HG03196 (cell line): ENCODE measurements around the gene IFIH1.

ENCODE experiments used
- ATAC-seq: cut with Tn5 transposase; IDR thresholded peaks from one replicate; pipeline ENCODE4 v1.9.1; 2021; ENCODE audit not compliant: unreplicated experiment

The IFIH1 gene

DNA sequence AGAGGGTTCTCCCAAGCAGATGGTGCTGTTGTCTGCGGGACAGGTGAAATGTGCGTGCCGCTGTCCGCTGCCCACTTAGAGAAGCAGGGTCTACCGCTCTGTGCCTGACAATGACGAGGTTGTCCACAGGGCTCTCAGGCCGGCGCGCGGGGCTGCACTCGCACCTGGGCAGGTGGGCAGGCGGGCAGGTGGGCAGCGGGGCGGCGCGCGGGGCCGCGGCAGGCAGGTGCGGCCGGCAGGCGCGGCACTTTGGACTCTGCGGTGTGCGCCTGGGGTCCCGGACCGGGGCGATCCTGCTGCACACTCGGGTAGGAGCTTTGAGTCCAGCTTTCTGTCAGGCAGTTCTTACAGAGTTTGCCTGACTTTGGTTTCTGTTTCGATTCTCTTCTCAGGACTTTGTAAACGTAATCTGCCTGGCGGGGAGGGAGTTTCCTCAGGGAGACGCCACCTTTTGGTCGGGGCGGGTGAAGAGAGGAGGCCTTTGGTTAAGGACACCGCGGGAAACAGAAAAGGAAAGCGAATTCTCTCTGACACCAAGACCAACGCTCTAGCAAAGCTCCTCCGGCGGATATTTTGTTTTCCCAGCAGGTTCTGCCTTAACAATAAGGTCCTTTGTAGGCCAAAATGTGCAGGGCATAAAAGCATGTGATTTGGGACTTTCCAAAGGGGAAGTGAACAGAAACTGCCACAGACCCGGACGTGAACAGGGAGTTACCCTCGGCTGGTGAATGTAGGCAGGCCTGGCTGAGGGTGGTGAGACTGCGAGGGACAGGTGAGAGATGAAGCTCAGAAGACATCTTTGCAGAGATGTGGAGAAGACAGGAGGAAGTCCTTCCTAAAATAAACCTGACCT lies at the start of gene IFIH1:
Gene IFIH1 (minus strand): TSS at position 357 of the 853 bp plus-strand sequence. CDS start 377 bp downstream, outside the sequence.
- peak; percentile 90 for ATAC-seq

DNA sequence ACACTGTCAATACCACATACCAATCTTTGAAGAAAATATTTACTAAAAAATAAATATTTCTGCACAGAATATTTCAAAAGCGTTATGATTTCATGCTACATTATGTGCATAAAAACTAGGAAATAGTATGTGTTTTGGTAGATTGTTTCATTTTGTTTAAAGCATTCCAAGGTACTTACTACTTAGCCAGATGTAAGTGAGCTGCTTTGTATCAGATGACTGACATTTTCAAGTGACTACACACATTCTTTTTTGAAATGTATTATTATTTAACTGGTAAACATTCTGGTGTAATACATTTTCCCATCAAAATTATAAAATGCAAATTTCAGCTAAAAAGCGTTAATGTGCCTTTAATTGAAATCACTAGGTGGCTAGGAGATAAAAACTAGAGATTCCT lies 46.9 kb upstream of the IFIH1 start:
- ATAC-seq: no peak

- ATAC-seq: no peak
Observed at GRCh38 chr2:162344617-162344950, 26.1 kb upstream of the IFIH1 start.

- peak; percentile 100 for ATAC-seq
Observed at GRCh38 chr2:162343824-162344616, 25.5 kb upstream of the IFIH1 start, which contains the start of gene GCA. Gene GCA, plus strand, starts transcription at chr2:162344132. Its CDS starts 117 bp downstream, at chr2:162344249.

DNA sequence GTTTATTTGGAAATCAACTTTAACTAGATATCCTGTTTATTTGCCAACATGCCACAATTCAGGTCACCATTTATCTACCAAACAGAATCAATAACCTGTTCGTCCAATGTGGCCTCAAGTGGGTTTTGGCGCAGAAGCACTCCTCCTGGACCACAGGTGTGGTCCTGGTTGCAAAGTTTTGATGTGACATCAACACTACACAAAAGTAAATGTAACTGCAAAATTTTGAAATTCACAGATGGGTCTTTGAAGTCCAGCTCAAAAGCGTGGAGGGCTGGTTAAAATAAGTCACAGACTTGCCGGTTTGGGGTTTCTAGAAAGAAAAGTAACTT lies 25.0 kb upstream of the IFIH1 start:
- ATAC-seq: no peak

DNA sequence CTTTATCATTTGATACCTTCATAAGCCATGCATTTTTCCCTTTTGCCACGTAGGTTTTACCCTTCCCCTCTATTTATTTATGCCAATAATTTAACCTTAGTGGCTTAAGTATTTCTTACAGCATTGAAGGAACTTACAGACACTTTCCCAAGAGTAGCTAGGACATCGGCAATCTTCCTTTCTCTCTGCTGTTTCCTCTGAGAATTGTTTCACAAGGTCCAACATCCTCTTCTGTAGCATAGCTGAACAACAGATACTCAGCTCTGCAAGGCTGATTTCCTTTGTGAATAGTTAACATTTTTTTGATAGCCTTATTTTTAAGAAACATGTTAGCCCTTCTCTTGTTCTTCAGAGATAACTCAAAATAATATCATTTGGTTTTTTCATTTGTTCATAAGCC lies 24.4 kb upstream of the IFIH1 start:
- no peak for ATAC-seq

DNA sequence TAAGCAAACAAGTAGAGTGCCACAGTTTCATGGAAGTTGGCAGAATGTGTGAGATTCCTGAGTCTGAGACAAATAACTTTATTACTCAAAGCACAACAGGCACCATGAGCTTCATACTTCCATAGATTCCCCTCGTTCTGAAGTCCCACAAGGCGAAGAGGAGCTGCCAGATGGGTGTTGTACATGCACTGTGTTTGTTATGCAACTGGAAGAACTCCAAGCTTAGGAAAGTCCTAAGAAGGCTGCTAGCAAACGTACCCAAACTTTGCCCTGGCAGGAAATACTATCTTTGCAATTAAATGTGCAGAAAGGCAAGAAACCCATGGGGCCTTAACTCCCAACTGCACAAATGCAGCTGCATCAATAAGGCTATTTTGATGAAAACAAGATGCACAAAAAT lies 23.8 kb upstream of the IFIH1 start:
- no peak for ATAC-seq

GRCh38 chr2:162340822-162341221 lies 22.3 kb upstream of the IFIH1 start:
- no peak for ATAC-seq

GRCh38 chr2:162337868-162338267 lies 19.4 kb upstream of the IFIH1 start:
- ATAC-seq: no peak

- peak; percentile 59 for ATAC-seq
Observed at GRCh38 chr2:162333968-162334367, 15.5 kb upstream of the IFIH1 start.

- ATAC-seq: no peak
Observed at GRCh38 chr2:162330881-162331280, 12.4 kb upstream of the IFIH1 start.

GRCh38 chr2:162328424-162329157 lies 10.1 kb upstream of the IFIH1 start:
- ATAC-seq: peak; percentile 88

DNA sequence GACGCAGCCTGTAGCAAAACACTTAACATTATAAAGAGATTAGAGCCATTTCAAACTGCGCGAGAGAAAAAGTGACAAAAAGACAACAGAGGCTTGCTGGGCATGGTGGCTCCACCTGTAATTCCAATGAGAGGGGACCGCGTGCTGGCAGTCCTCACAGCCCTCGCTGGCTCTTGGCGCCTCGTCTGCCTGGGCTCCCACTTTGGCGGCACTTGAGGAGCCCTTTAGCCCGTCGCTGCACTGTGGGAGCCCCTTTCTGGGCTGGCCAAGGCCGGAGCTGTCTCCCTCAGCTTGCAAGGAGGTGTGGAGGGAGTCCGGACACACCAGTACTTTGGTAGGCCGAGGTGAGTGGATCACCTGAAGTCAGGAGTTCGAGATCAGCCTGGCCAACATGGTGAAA lies 9.3 kb upstream of the IFIH1 start:
- no peak for ATAC-seq

DNA sequence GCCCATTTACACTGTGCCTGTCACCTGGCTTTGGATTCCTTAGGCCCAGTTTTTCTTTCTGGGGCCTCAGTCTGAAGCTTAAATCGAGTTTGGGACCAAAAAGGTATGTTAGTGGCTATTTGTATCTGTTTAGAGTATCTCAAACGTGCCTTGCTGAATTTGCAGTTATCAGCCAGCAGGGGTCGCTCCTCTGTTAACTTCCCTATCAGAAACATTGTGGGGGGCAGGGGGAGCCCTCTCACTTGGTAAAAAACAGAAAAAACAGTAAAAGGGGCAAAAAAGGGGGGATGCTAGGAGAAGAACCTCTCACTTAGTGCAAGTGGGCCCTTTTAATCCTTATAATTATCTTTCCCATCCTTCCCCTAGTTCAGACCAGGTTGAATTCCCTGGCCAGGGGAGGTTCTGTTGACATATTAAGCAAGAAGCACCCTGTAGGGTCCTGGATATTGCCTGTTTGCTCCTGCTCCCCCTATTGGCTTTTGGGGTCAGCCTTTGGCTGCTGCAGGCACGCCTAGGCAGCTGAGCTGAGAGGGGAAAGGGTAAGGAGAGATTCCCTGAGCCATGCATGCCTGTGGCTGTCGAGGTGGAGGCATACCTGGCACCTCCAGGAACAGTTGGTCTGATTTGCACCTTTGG lies 8.8 kb upstream of the IFIH1 start:
- ATAC-seq: no peak

DNA sequence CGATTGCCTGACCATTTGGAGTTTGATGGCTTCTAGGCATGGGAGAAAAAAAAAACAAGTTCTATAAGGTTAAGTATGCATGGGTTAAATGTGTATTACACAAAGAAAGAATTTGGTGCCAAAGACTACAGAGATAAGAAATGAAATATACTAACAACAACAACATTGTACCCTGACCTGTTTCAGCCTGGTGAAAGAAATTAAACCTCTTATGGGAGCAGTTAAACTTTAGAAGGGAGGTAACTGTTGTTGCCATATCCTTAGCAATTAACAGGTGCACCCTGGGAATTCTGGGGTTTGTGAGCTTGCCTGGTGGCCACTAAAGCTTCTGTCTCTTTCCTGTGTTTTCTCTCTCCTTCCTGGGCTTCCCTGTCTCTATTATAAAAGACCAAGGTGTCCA lies 6.5 kb upstream of the IFIH1 start:
- ATAC-seq: no peak

DNA sequence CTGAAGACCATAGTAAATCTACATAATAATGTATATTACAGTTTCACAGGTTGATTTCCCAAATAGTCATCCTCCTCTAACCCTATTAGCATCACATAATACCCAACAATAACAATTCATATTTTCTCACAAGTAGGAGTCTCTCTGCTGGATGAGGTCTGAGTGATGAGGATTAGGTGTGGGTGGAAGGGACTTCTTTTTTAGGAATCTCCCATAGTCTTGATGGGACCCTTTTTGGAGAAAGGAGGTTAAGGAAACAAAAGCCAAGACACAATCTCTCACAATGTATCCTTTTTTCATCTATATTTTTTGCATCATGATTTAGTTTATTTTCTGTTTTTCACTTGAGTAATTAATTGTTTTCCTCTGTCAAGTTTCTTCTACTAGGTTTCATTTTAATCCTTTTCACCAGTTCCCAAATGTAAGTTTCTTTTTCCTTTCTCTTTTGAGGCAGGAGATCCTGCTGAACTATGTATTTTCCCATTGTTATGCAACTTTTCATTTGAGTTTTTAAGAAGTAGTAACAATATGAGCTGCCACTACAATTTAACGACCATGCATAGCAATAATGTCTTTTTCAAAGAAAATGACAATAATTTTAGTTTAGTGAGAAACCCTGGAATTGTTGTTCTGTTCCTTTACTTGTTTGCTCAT lies 2.5 kb upstream of the IFIH1 start:
- no peak for ATAC-seq

- peak; percentile 3 for ATAC-seq
Observed at GRCh38 chr2:162317861-162318327, 590 bp downstream of the IFIH1 start.

DNA sequence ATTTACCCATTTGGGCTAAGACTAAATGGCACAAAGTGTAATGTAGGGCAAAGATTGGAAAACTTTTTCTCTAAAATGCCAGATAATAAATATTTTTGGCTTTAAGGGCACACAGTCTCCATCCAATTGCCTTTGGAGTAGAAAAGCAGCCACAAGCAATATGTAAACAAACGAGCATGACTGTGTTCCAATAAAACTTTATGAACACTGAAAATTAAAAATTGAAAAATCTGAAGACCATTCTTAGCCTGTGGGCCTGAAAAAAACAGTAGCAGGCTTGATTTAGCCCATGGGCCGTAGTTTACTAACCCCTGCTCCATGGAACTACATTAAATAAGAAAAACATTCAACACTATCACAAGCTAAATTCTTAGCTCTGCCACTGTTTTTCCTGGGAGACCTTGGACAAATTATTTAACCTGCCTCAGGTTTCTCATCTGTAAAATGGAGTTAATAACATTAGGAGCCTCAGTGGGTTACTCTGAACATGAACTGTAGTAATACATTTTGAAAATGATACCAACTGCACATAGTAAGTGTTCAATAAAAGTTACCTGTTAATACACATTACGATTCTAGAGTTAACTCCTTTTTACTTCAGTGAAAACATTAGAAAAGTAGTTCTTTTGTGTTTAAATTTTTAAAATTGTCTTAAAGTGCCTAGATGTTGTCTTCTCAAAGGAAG lies 1.3 kb downstream of the IFIH1 start:
- no peak for ATAC-seq

DNA sequence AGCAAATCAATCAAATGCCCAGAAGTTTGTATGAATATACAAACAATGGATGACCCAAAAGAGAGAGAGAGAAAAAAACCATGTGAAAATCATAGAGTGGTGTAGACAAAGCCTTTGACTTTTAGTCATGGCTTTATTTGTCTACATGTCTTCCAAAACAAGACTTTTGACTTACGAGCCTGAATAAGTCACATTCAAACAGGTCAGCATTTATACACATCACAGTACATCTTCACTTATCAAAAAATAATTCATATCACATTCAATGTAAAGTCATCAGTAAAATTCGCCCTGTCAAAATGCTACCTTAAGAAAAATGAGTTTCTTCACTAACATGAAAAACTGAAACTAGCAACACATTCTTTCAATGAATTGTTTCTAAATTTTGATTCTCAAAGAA lies 1.9 kb downstream of the IFIH1 start:
- no peak for ATAC-seq

GRCh38 chr2:162315938-162316337 lies 2.5 kb downstream of the IFIH1 start:
- ATAC-seq: no peak
